Neuronal stem cell (in vitro differentiated cells): Measurements from ENCODE around the gene OR11H6. TPM values are rescaled to one million over a fixed set of nuclear protein-coding genes. Genes with fewer than 3 reads are reported as not detected.
"Not testable (repeated sequence)": the region's sequence is repeated elsewhere in the genome, so short reads cannot be mapped to it uniquely, and the experiment has no call there.

ENCODE experiments used
- DNase-seq: peaks from one replicate; pipeline ENCODE4 v3.0.0-alpha.2; 2013; ENCODE audit warnings: low spot score
- H2AFZ ChIP-seq: one replicate; pipeline ENCODE4 v1.6.1; 2013; ENCODE audit warnings: mild to moderate bottlenecking, low read length, inconsistent platforms
- H2AK5ac ChIP-seq: 2 replicates; pipeline ENCODE4 v1.6.1; 2013; ENCODE audit warnings: low read depth, mild to moderate bottlenecking, inconsistent platforms, low read length, moderate library complexity, mixed read lengths
- H2BK120ac ChIP-seq: 2 replicates; pipeline ENCODE4 v1.6.1; 2013; ENCODE audit warnings: low read depth, mild to moderate bottlenecking, inconsistent platforms, low read length, moderate library complexity, mixed read lengths
- H2BK12ac ChIP-seq: one replicate; pipeline ENCODE4 v1.6.1; 2013; ENCODE audit warnings: low read length, inconsistent platforms
- H2BK15ac ChIP-seq: 2 replicates; pipeline ENCODE4 v1.6.1; 2013; ENCODE audit warnings: mild to moderate bottlenecking, low read length, inconsistent platforms, mixed read lengths
- H2BK5ac ChIP-seq: one replicate; pipeline ENCODE4 v1.6.1; 2013; ENCODE audit warnings: inconsistent platforms, mild to moderate bottlenecking, low read length, moderate library complexity
- H3K14ac ChIP-seq: one replicate; pipeline ENCODE4 v1.6.1; 2013; ENCODE audit warnings: low read length, inconsistent platforms
- H3K18ac ChIP-seq: 2 replicates; pipeline ENCODE4 v1.6.1; 2013; ENCODE audit warnings: low read length, inconsistent platforms
- H3K23ac ChIP-seq: 2 replicates; pipeline ENCODE4 v1.6.1; 2013; ENCODE audit warnings: low read depth, mild to moderate bottlenecking, mixed read lengths, low read length, inconsistent platforms; ENCODE audit not compliant: poor library complexity
- H3K27ac ChIP-seq: replicated peaks from 3 replicates; pipeline ENCODE4 v1.5.1; 2013; ENCODE audit warnings: low read length, inconsistent platforms
- H3K27me3 ChIP-seq, 3 experiments: 2 replicates each; pipeline ENCODE4 v1.6.1; 2013; ENCODE audit warnings: low read length in 3 of 3, mild to moderate bottlenecking in 2 of 3, inconsistent platforms in 1 of 3, low read depth in 1 of 3, mixed read lengths in 1 of 3, moderate library complexity in 1 of 3; ENCODE audit not compliant: control insufficient read depth in 3 of 3, insufficient read depth in 3 of 3
- H3K36me3 ChIP-seq, 2 donors: replicated peaks in 1 of 2; 2 replicates each; pipeline ENCODE4 v1.6.1; 2013; ENCODE audit warnings: low read length in 2 of 2; ENCODE audit not compliant: control insufficient read depth in 2 of 2, insufficient read depth in 2 of 2
- H3K4ac ChIP-seq: 2 replicates; pipeline ENCODE4 v1.6.1; 2013; ENCODE audit warnings: inconsistent platforms, mild to moderate bottlenecking, low read length, moderate library complexity
- H3K4me1 ChIP-seq, 2 donors: 1 replicate in 1 of 2; 2 replicates in 1 of 2; pipeline ENCODE4 v1.6.1; 2013; ENCODE audit warnings: low read length in 2 of 2, low read depth in 1 of 2; ENCODE audit not compliant: control insufficient read depth in 2 of 2, insufficient read depth in 1 of 2
- H3K4me2 ChIP-seq: one replicate; pipeline ENCODE4 v1.6.1; 2013; ENCODE audit warnings: mild to moderate bottlenecking, low read length, inconsistent platforms; ENCODE audit not compliant: insufficient read depth, poor library complexity, severe bottlenecking
- H3K4me3 ChIP-seq, 2 donors: 2 replicates each; pipeline ENCODE4 v1.5.1; 2013; ENCODE audit warnings: low read length in 2 of 2, mild to moderate bottlenecking in 2 of 2, inconsistent platforms in 1 of 2, moderate library complexity in 1 of 2
- H3K79me1 ChIP-seq: one replicate; pipeline ENCODE4 v1.6.1; 2013; ENCODE audit warnings: low read depth, mild to moderate bottlenecking, inconsistent platforms, low read length, moderate library complexity
- H3K9ac ChIP-seq: one replicate; pipeline ENCODE4 v1.6.1; 2013; ENCODE audit warnings: mild to moderate bottlenecking, low read depth, low read length, inconsistent platforms; ENCODE audit not compliant: poor library complexity
- H3K9me3 ChIP-seq, 2 donors: replicated peaks in 1 of 2; 2 replicates each; pipeline versions ENCODE3 to v1.6.1; 2013; ENCODE audit warnings: low read length in 2 of 2, mild to moderate bottlenecking in 2 of 2, inconsistent platforms in 1 of 2, low read depth in 1 of 2, mixed read lengths in 1 of 2, moderate library complexity in 1 of 2; ENCODE audit not compliant: control insufficient read depth in 2 of 2, insufficient read depth in 1 of 2
- H4K8ac ChIP-seq: one replicate; pipeline ENCODE4 v1.6.1; 2013; ENCODE audit warnings: low read depth, mild to moderate bottlenecking, inconsistent platforms, low read length, moderate library complexity
- H4K91ac ChIP-seq: one replicate; pipeline ENCODE4 v1.6.1; 2013; ENCODE audit warnings: low read length, low read depth, mild to moderate bottlenecking, inconsistent platforms; ENCODE audit not compliant: poor library complexity
- whole genome bisulfite sequencing, 2 donors: extraction: QIAGEN DNeasy Blood & Tissue Kit; methylation state at CpG; one replicate each; pipeline ENCODE4 v1.1.7; 2013; ENCODE audit warnings: missing lambda C conversion rate in 2 of 2, mixed read lengths in 1 of 2; ENCODE audit not compliant: insufficient read length in 2 of 2, insufficient replicate concordance in 1 of 2; ENCODE audit errors: extremely low coverage in 2 of 2; 5-methylcytosine and 5-hydroxymethylcytosine counted together
- small RNA-seq: library from polyadenylated mRNA; stranded (forward); fragments of <200 nt; extraction: miRNeasy Mini kit (QIAGEN cat#:217004); gene quantifications from one replicate; pipeline ENCODE3, GENCODE V24; 2013; ENCODE audit not compliant: insufficient read depth

The OR11H6 gene

DNA sequence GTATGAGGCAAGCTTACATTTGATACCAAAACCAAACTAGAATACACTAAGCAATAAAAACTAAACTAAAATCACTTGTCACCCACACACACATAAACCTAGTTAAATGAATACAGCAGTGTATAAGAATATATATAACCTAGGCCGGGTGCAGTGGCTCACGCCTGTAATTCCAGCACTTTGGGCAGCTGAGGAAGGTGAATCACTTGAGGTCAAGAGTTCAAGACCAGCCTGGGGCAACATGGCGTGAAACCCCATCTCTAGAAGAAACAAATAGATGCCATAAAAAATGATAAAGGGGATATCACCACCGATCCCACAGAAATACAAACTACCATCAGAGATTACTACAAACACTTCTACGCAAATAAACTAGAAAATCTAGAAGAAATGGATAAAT lies 40.9 kb downstream of the OR11H6 start:
- H3K79me1 ChIP-seq, H3K14ac ChIP-seq, H3K27ac ChIP-seq, H3K4me2 ChIP-seq, H3K23ac ChIP-seq, H2AK5ac ChIP-seq, H3K9ac ChIP-seq, H3K4ac ChIP-seq, H2BK12ac ChIP-seq, H2AFZ ChIP-seq, DNase-seq, H3K4me1 ChIP-seq, H3K18ac ChIP-seq, H4K91ac ChIP-seq, H3K9me3 ChIP-seq, H2BK5ac ChIP-seq, H4K8ac ChIP-seq, H3K4me3 ChIP-seq, H2BK15ac ChIP-seq, H3K27me3 ChIP-seq, H2BK120ac ChIP-seq, H3K36me3 ChIP-seq: not testable (repeated sequence)
- WGBS, 2 donors: no CpG with 5 or more reads among the region's 5 CpGs

DNA sequence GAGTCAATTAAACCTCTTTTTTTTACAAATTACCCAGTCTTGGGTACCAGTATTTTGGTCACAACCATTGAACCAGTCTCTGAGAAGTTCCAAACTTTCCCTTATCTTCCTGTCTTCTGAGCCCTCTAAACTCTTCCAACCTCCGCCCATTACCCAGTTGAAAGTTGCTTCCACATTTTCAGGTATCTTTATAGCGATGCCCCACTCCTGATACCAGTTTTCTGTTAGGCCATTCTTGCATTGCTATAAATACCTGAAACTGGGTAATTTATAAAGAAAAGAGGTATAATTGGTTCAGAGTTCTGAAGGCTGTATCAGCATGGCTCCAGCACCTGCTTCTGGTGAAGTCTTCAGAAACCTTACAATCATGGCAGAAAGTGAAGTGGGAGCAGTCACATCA lies 50.6 kb downstream of the OR11H6 start:
- Histone ChIP-seq H3K4me3 (no peak overlapping the region), H2BK12ac (no peak overlapping the region), H3K14ac (no peak overlapping the region), H2BK5ac (no peak overlapping the region), H3K36me3 (no peaks in the 10 kb centered on the region), H4K8ac (no peak overlapping the region), H2AK5ac (no peak overlapping the region), H2BK15ac (no peak overlapping the region), H3K9ac (no peak overlapping the region), H2BK120ac (no peak overlapping the region), H3K79me1 (peaks cover 1% of the 10 kb centered on the region), H3K18ac (no peak overlapping the region), H3K27ac (no peak overlapping the region), H2AFZ (no peak overlapping the region), H4K91ac (no peak overlapping the region), H3K9me3 (peaks cover 12 to 16% of the 10 kb centered on the region in 2 donors), H3K4ac (no peak overlapping the region), H3K4me1 (no peaks in the 10 kb centered on the region), H3K27me3 (no peaks in the 10 kb centered on the region), H3K4me2 (no peak overlapping the region), H3K23ac (no peak overlapping the region)
- DNase-seq: no peak
- no CpG with 5 or more reads among the region's 2 CpGs for WGBS, 2 donors

Small RNAs within 50 kb of the gene (small RNA-seq; reads per million reads assigned to genes)
- gene GTF2IP22: not detected
